AG09319 (cell line): ENCODE data around the gene SLIT1.

Source experiments
- DNase-seq: peaks from one replicate; pipeline ENCODE4 v3.0.0-alpha.2; 2010; ENCODE audit warnings: low read depth; ENCODE audit errors: extremely low read depth
- CTCF ChIP-seq: IDR thresholded peaks from 2 replicates; pipeline ENCODE4 v1.5.1; 2011; ENCODE audit warnings: low read depth, mild to moderate bottlenecking, inconsistent platforms, low read length, moderate library complexity

SLIT1 gene

GRCh38 chr10:97115846-97116245, 69.9 kb downstream of the SLIT1 start:
- TF ChIP-seq CTCF: no peak
- DNase-seq: no peak

GRCh38 chr10:97111615-97112014, 74.1 kb downstream of the SLIT1 start:
- TF ChIP-seq CTCF: no peak
- DNase-seq: no peak

- no peak for TF ChIP-seq CTCF
- DNase-seq: no peak
These were observed 76.2 kb downstream of the SLIT1 start for GRCh38 chr10:97109547-97109946.

GRCh38 chr10:97107551-97107950, 78.2 kb downstream of the SLIT1 start:
- DNase-seq: no peak

GRCh38 chr10:97106207-97106606, 79.6 kb downstream of the SLIT1 start:
- TF ChIP-seq CTCF: no peak

More at GRCh38 chr10:97107551-97107950, 78.2 kb downstream of the SLIT1 start:
- no peak for TF ChIP-seq CTCF

GRCh38 chr10:97105303-97105702, 80.5 kb downstream of the SLIT1 start:
- DNase-seq: no peak
- TF ChIP-seq CTCF: no peak

More at GRCh38 chr10:97106207-97106606, 79.6 kb downstream of the SLIT1 start:
- no peak for DNase-seq

- TF ChIP-seq CTCF: no peak
- no peak for DNase-seq
These were observed 82.3 kb downstream of the SLIT1 start for GRCh38 chr10:97103316-97104080.
